GM12878 (cell line): Measurements from ENCODE around the gene DNAJC9. TPM values are rescaled to one million over a fixed set of nuclear protein-coding genes. Genes with fewer than 3 reads are reported as not detected.

Experiments used
- ATAC-seq: fragments of 200-7000 bp; cut with Tn5 transposase; 3 replicates; pipeline ENCODE4 v1.9.1; 2020; ENCODE audit warnings: mild to moderate bottlenecking, moderate library complexity
- BruUV-seq: library from RNA; stranded (reverse); fragments of 400-500 nt; replicated peaks from 2 replicates; lab custom pipeline; 2021; lab: Mats Ljungman, UMichigan
- CTCF ChIA-PET: fragments of 300-600 bp; sonication (Branson Sonifier 250); formaldehyde crosslinking; extraction: SDS; loops from one replicate; lab custom pipeline; 2021; ENCODE audit warnings: inconsistent platforms; lab: Yijun Ruan, JAX
- POLR2A ChIA-PET: fragments of 350-600 bp; formaldehyde crosslinking; extraction: SDS; loops from one replicate; lab custom pipeline; 2021; ENCODE audit warnings: inconsistent platforms; lab: Charles Lee
- RAD21 ChIA-PET: fragments of 300-600 bp; sonication (Branson Sonifier 250); formaldehyde crosslinking; loops from one replicate; lab custom pipeline; 2023; ENCODE audit warnings: antibody characterized with exemption; ENCODE audit not compliant: unreplicated experiment; lab: Charles Lee
- SMC1A ChIA-PET: fragments of 300-600 bp; sonication (Branson Sonifier 250); formaldehyde crosslinking; loops from one replicate; lab custom pipeline; 2023; ENCODE audit not compliant: unreplicated experiment, uncharacterized antibody; lab: Charles Lee
- DNase-seq: peaks from one replicate; pipeline ENCODE4 v3.0.0-alpha.2; 2011; ENCODE audit warnings: low read depth, low spot score
- FAIRE-seq: peaks from 3 replicates; lab custom pipeline; 2011; peaks lifted over from hg19 to GRCh38; lab: Jason Lieb, UNC
- H2AFZ ChIP-seq: 2 replicates; pipeline ENCODE4 v1.6.0; 2011; ENCODE audit warnings: low read depth, low read length, control low read depth; ENCODE audit not compliant: control insufficient read depth
- H3K27ac ChIP-seq: 2 replicates; pipeline ENCODE4 v1.5.1; 2011; ENCODE audit warnings: control low read depth; ENCODE audit not compliant: control insufficient read depth, insufficient read depth
- H3K27me3 ChIP-seq, 2 experiments: replicated peaks in 1 of 2; 2 replicates each; pipeline versions ENCODE4 v1.6.0 to v1.6.1; 2011; ENCODE audit warnings: low read length in 1 of 2; ENCODE audit not compliant: control insufficient read depth in 2 of 2, insufficient read depth in 2 of 2
- H3K36me3 ChIP-seq, 2 experiments: 2 replicates each; pipeline ENCODE4 v1.5.1; 2011; ENCODE audit warnings: low read length in 1 of 2; ENCODE audit not compliant: control insufficient read depth in 2 of 2, insufficient read depth in 2 of 2
- H3K4me1 ChIP-seq: 2 replicates; pipeline ENCODE4 v1.6.1; 2011; ENCODE audit warnings: mild to moderate bottlenecking, low read length, moderate library complexity, mixed read lengths; ENCODE audit not compliant: control insufficient read depth, insufficient read depth
- H3K4me2 ChIP-seq: 2 replicates; pipeline ENCODE4 v1.6.0; 2011; ENCODE audit warnings: control low read depth; ENCODE audit not compliant: control insufficient read depth, insufficient read depth
- H3K4me3 ChIP-seq: fragments of 200-600 bp; sonication (generic); 2 replicates; pipeline ENCODE4 v1.5.1; 2016
- H3K79me2 ChIP-seq: 2 replicates; pipeline ENCODE4 v1.6.0; 2011; ENCODE audit warnings: low read length; ENCODE audit not compliant: control insufficient read depth, insufficient read depth
- H3K9ac ChIP-seq: 2 replicates; pipeline ENCODE4 v1.8.0; 2011; ENCODE audit warnings: low read length, control low read depth, mixed read lengths; ENCODE audit not compliant: control insufficient read depth, insufficient read depth
- H3K9me3 ChIP-seq: replicated peaks from 3 replicates; pipeline ENCODE4 v1.5.1; 2011; ENCODE audit warnings: mild to moderate bottlenecking, low read length; ENCODE audit not compliant: control insufficient read depth, insufficient read depth
- H4K20me1 ChIP-seq: 2 replicates; pipeline ENCODE4 v1.6.0; 2011; ENCODE audit not compliant: control insufficient read depth, insufficient read depth
- ZNF687 ChIP-seq: fragments of 450-650 bp; IDR thresholded peaks from 2 replicates; pipeline ENCODE4 v1.6.1; 2017; ENCODE audit warnings: mild to moderate bottlenecking, moderate library complexity
- WGBS: methylation state at CpG from one replicate; pipeline ENCODE4 v1.1.6; 2016; ENCODE audit warnings: low lambda C conversion rate; ENCODE audit not compliant: insufficient replicate concordance, insufficient coverage; ENCODE audit errors: missing lambda C conversion rate; 5-methylcytosine and 5-hydroxymethylcytosine counted together
- in situ Hi-C: fragments of 300-500 bp; cut with MboI; formaldehyde crosslinking; loops from 9 replicates; pipeline ENCODE4 v1.14.3; 2018; ENCODE audit warnings: mixed read lengths
- intact Hi-C: fragments of 100-400 bp; cut with micrococcal nuclease; formaldehyde crosslinking; loops from one replicate; pipeline ENCODE4 v1.14.2; 2022; ENCODE audit not compliant: unreplicated experiment
- polyA plus RNA-seq, 11 experiments: library from polyadenylated mRNA; depleted of rRNA in 4 of 11; unstranded in 6 of 11; stranded (reverse) in 5 of 11; fragments of >200 nt; fragmentation: Nextera tagmentation in 4 of 11; fragmentation: Illumina TruSeq in 1 of 11; extraction: Ambion mirVana in 4 of 11; extraction: Trizol in 1 of 11; gene quantifications; 1 replicate in 1 of 11; 2 replicates in 10 of 11; pipeline versions ENCODE4 v1.2.1 to v1.2.3, GENCODE V29; 2011 to 2016; ENCODE audit warnings: inconsistent platforms in 2 of 11, missing spikeins in 2 of 11, low read depth in 1 of 11
- small RNA-seq: library from RNA; depleted of rRNA; stranded (forward); fragments of <200 nt; gene quantifications from one replicate; pipeline ENCODE3, GENCODE V24; 2014
- total RNA-seq, 4 experiments: library from RNA; depleted of rRNA in 3 of 4; stranded (reverse); fragments of >200 nt in 3 of 4; fragmentation: Illumina TruSeq in 1 of 4; extraction: Trizol in 1 of 4; gene quantifications; 2 replicates each; pipeline versions ENCODE4 v1.2.1 to v1.2.3, GENCODE V29; 2013 to 2021

The DNAJC9 gene
- total and polyA plus RNA-seq, 10 of the 15 experiments (the other 5 are each of a cell fraction or from before 2014, with no cell fraction given): 15.0 to 72.9 (median 41.8) TPM

- BruUV-seq: no TSS peak
- Histone ChIP-seq H3K36me3 (no peaks in the 10 kb centered on the region), H3K9me3 (no peaks in the 10 kb centered on the region), H3K4me1 (no peaks in the 10 kb centered on the region), H2AFZ (no peak overlapping the region), H3K4me2 (no peak overlapping the region), H4K20me1 (no peaks in the 10 kb centered on the region), H3K27ac (no peak overlapping the region), H3K9ac (no peak overlapping the region), H3K79me2 (no peaks in the 10 kb centered on the region), H3K27me3 (no peaks in the 10 kb centered on the region), H3K4me3 (no peak overlapping the region)
- SMC1A ChIA-PET: no interaction called here
- intact Hi-C loops (no loop called here), in situ Hi-C loops (no loop called here)
- TF ChIP-seq ZNF687: no peak
- no peak for FAIRE-seq
- CTCF ChIA-PET: no interaction called here
- RAD21 ChIA-PET: no interaction called here
- POLR2A ChIA-PET: no interaction called here
- no peak for DNase-seq
- WGBS: 74% methylated on average over 3 of the region's 3 CpGs
- ATAC-seq: no peak
Observed at GRCh38 chr10:73205081-73205480, 42.0 kb downstream of the DNAJC9 start.

Small RNA genes lying within 50 kb of the gene (small RNA-seq; reads per million reads assigned to genes)
- not detected for gene RF00019
- gene RNU6-833P: not detected

Other genes starting within 250 kb of the DNAJC9 start
Only the 7 nearest of the 9 such genes appear.
- 24.9 and 35.0 TPM in 2 replicates for gene P4HA1, start 150.4 kb downstream of the DNAJC9 start, total RNA-seq (2014; rRNA removed)
- gene P4HA1, start 150.4 kb downstream of the DNAJC9 start, total RNA-seq (2014; rRNA removed; fragmentation: Illumina TruSeq; extraction: Trizol): 37.0 and 37.7 TPM in 2 replicates
- 22.4 and 26.5 TPM in 2 replicates for gene P4HA1, start 150.4 kb downstream of the DNAJC9 start, total RNA-seq (2021)
- 160 and 283 TPM in 2 replicates for gene P4HA1, start 150.4 kb downstream of the DNAJC9 start, polyA plus RNA-seq (2011; rRNA removed)
- 23.3 and 28.2 TPM in 2 replicates for gene P4HA1, start 150.4 kb downstream of the DNAJC9 start, polyA plus RNA-seq (2014; fragmentation: Illumina TruSeq; extraction: Trizol)
- 10 to 100 TPM; 15.0 to 17.6 TPM for gene P4HA1, start 150.4 kb downstream of the DNAJC9 start, polyA plus RNA-seq (2014; fragmentation: Nextera tagmentation; extraction: Ambion mirVana)
- 13.5 and 16.0 TPM in 2 replicates for gene P4HA1, start 150.4 kb downstream of the DNAJC9 start, polyA plus RNA-seq (2014; rRNA removed)
- 10 to 100 TPM; 31.4 to 37.4 TPM for gene P4HA1, start 150.4 kb downstream of the DNAJC9 start, polyA plus RNA-seq (2016; fragmentation: Nextera tagmentation; extraction: Ambion mirVana)
- 1.0 and 1.5 TPM in 2 replicates for gene NUDT13, start 136.8 kb downstream of the DNAJC9 start, total RNA-seq (2014; rRNA removed)
- 1.4 and 1.9 TPM in 2 replicates for gene NUDT13, start 136.8 kb downstream of the DNAJC9 start, total RNA-seq (2014; rRNA removed; fragmentation: Illumina TruSeq; extraction: Trizol)
- gene NUDT13, start 136.8 kb downstream of the DNAJC9 start, total RNA-seq (2021): 0.72 and 0.88 TPM in 2 replicates
- 6.1 and 7.3 TPM in 2 replicates for gene NUDT13, start 136.8 kb downstream of the DNAJC9 start, polyA plus RNA-seq (2011; rRNA removed)
- 2.1 and 2.6 TPM in 2 replicates for gene NUDT13, start 136.8 kb downstream of the DNAJC9 start, polyA plus RNA-seq (2014; fragmentation: Illumina TruSeq; extraction: Trizol)
- 1 to 10 TPM; 1.5 to 2.6 TPM for gene NUDT13, start 136.8 kb downstream of the DNAJC9 start, polyA plus RNA-seq (2014; fragmentation: Nextera tagmentation; extraction: Ambion mirVana)
- gene NUDT13, start 136.8 kb downstream of the DNAJC9 start, polyA plus RNA-seq (2014; rRNA removed): 1.4 and 2.6 TPM in 2 replicates
- gene NUDT13, start 136.8 kb downstream of the DNAJC9 start, polyA plus RNA-seq (2016; fragmentation: Nextera tagmentation; extraction: Ambion mirVana): 1 to 10 TPM; 1.1 to 1.9 TPM
- 45.7 and 51.4 TPM in 2 replicates for gene ECD, start 79.2 kb downstream of the DNAJC9 start, total RNA-seq (2014; rRNA removed)
- 40.4 and 42.3 TPM in 2 replicates for gene ECD, start 79.2 kb downstream of the DNAJC9 start, total RNA-seq (2014; rRNA removed; fragmentation: Illumina TruSeq; extraction: Trizol)
- 32.1 and 34.6 TPM in 2 replicates for gene ECD, start 79.2 kb downstream of the DNAJC9 start, total RNA-seq (2021)
- gene ECD, start 79.2 kb downstream of the DNAJC9 start, polyA plus RNA-seq (2011; rRNA removed): 53.5 and 66.1 TPM in 2 replicates
- gene ECD, start 79.2 kb downstream of the DNAJC9 start, polyA plus RNA-seq (2014; fragmentation: Illumina TruSeq; extraction: Trizol): 45.8 and 57.8 TPM in 2 replicates
- gene ECD, start 79.2 kb downstream of the DNAJC9 start, polyA plus RNA-seq (2014; fragmentation: Nextera tagmentation; extraction: Ambion mirVana): 10 to 100 TPM; 27.3 to 29.9 TPM
- gene ECD, start 79.2 kb downstream of the DNAJC9 start, polyA plus RNA-seq (2014; rRNA removed): 33.0 and 33.8 TPM in 2 replicates
- 10 to 100 TPM; 59.0 to 61.6 TPM for gene ECD, start 79.2 kb downstream of the DNAJC9 start, polyA plus RNA-seq (2016; fragmentation: Nextera tagmentation; extraction: Ambion mirVana)
- gene FAM149B1, start 79.1 kb downstream of the DNAJC9 start, total RNA-seq (2014; rRNA removed): 9.7 and 10.7 TPM in 2 replicates
- 10.7 and 12.0 TPM in 2 replicates for gene FAM149B1, start 79.1 kb downstream of the DNAJC9 start, total RNA-seq (2014; rRNA removed; fragmentation: Illumina TruSeq; extraction: Trizol)
- 8.3 and 9.9 TPM in 2 replicates for gene FAM149B1, start 79.1 kb downstream of the DNAJC9 start, total RNA-seq (2021)
- 20.9 and 27.8 TPM in 2 replicates for gene FAM149B1, start 79.1 kb downstream of the DNAJC9 start, polyA plus RNA-seq (2011; rRNA removed)
- 13.4 and 19.6 TPM in 2 replicates for gene FAM149B1, start 79.1 kb downstream of the DNAJC9 start, polyA plus RNA-seq (2014; fragmentation: Illumina TruSeq; extraction: Trizol)
- 10 to 100 TPM in 1 of 2 experiments, 1 to 10 TPM in 1; 6.6 to 11.6 TPM for gene FAM149B1, start 79.1 kb downstream of the DNAJC9 start, polyA plus RNA-seq (2014; fragmentation: Nextera tagmentation; extraction: Ambion mirVana)
- 9.3 and 9.6 TPM in 2 replicates for gene FAM149B1, start 79.1 kb downstream of the DNAJC9 start, polyA plus RNA-seq (2014; rRNA removed)
- 10 to 100 TPM; 12.3 to 13.4 TPM for gene FAM149B1, start 79.1 kb downstream of the DNAJC9 start, polyA plus RNA-seq (2016; fragmentation: Nextera tagmentation; extraction: Ambion mirVana)
- 107 and 111 TPM in 2 replicates for gene MRPS16, start 5.4 kb upstream of the DNAJC9 start, total RNA-seq (2014; rRNA removed)
- gene MRPS16, start 5.4 kb upstream of the DNAJC9 start, total RNA-seq (2014; rRNA removed; fragmentation: Illumina TruSeq; extraction: Trizol): 87.6 and 93.9 TPM in 2 replicates
- 160 and 170 TPM in 2 replicates for gene MRPS16, start 5.4 kb upstream of the DNAJC9 start, total RNA-seq (2021)
- gene MRPS16, start 5.4 kb upstream of the DNAJC9 start, polyA plus RNA-seq (2011; rRNA removed): 86.2 and 86.9 TPM in 2 replicates
- gene MRPS16, start 5.4 kb upstream of the DNAJC9 start, polyA plus RNA-seq (2014; fragmentation: Illumina TruSeq; extraction: Trizol): 69.4 and 75.3 TPM in 2 replicates
- gene MRPS16, start 5.4 kb upstream of the DNAJC9 start, polyA plus RNA-seq (2014; fragmentation: Nextera tagmentation; extraction: Ambion mirVana): 10 to 100 TPM; 43.4 to 98.5 TPM
- gene MRPS16, start 5.4 kb upstream of the DNAJC9 start, polyA plus RNA-seq (2014; rRNA removed): 122 and 133 TPM in 2 replicates
- gene MRPS16, start 5.4 kb upstream of the DNAJC9 start, polyA plus RNA-seq (2016; fragmentation: Nextera tagmentation; extraction: Ambion mirVana): 100 to 1,000 TPM; 269 to 285 TPM
- 0.34 and 0.38 TPM in 2 replicates for gene CFAP70, start 111.6 kb upstream of the DNAJC9 start, total RNA-seq (2014; rRNA removed)
- 0.36 and 0.46 TPM in 2 replicates for gene CFAP70, start 111.6 kb upstream of the DNAJC9 start, total RNA-seq (2014; rRNA removed; fragmentation: Illumina TruSeq; extraction: Trizol)
- 0.51 and 0.58 TPM in 2 replicates for gene CFAP70, start 111.6 kb upstream of the DNAJC9 start, total RNA-seq (2021)
- gene CFAP70, start 111.6 kb upstream of the DNAJC9 start, polyA plus RNA-seq (2011; rRNA removed): 0.72 TPM in 2 replicates
- 0.44 and 0.57 TPM in 2 replicates for gene CFAP70, start 111.6 kb upstream of the DNAJC9 start, polyA plus RNA-seq (2014; fragmentation: Illumina TruSeq; extraction: Trizol)
- gene CFAP70, start 111.6 kb upstream of the DNAJC9 start, polyA plus RNA-seq (2014; fragmentation: Nextera tagmentation; extraction: Ambion mirVana): under 1 TPM; 0.21 to 0.46 TPM
- 0.58 and 1.1 TPM in 2 replicates for gene CFAP70, start 111.6 kb upstream of the DNAJC9 start, polyA plus RNA-seq (2014; rRNA removed)
- under 1 TPM; 0.32 to 0.37 TPM for gene CFAP70, start 111.6 kb upstream of the DNAJC9 start, polyA plus RNA-seq (2016; fragmentation: Nextera tagmentation; extraction: Ambion mirVana)
- 93.8 and 100 TPM in 2 replicates for gene ANXA7, start 166.8 kb upstream of the DNAJC9 start, total RNA-seq (2014; rRNA removed)
- gene ANXA7, start 166.8 kb upstream of the DNAJC9 start, total RNA-seq (2014; rRNA removed; fragmentation: Illumina TruSeq; extraction: Trizol): 101 TPM in 2 replicates
- 125 and 128 TPM in 2 replicates for gene ANXA7, start 166.8 kb upstream of the DNAJC9 start, total RNA-seq (2021)
- 98.7 and 112 TPM in 2 replicates for gene ANXA7, start 166.8 kb upstream of the DNAJC9 start, polyA plus RNA-seq (2011; rRNA removed)
- gene ANXA7, start 166.8 kb upstream of the DNAJC9 start, polyA plus RNA-seq (2014; fragmentation: Illumina TruSeq; extraction: Trizol): 123 and 131 TPM in 2 replicates
- gene ANXA7, start 166.8 kb upstream of the DNAJC9 start, polyA plus RNA-seq (2014; fragmentation: Nextera tagmentation; extraction: Ambion mirVana): 10 to 100 TPM; 70.6 to 75.8 TPM
- gene ANXA7, start 166.8 kb upstream of the DNAJC9 start, polyA plus RNA-seq (2014; rRNA removed): 95.7 and 113 TPM in 2 replicates
- 100 to 1,000 TPM; 177 to 184 TPM for gene ANXA7, start 166.8 kb upstream of the DNAJC9 start, polyA plus RNA-seq (2016; fragmentation: Nextera tagmentation; extraction: Ambion mirVana)